Hepatocyte (in vitro differentiated cells): ENCODE results near the gene XPR1. TPM values are rescaled to one million over a fixed set of nuclear protein-coding genes. Genes with fewer than 3 reads are reported as not detected.
A peak's percentile ranks its signal among the peaks of the same experiment; 100 is the strongest.

Experiments
- DNase-seq: peaks from one replicate; pipeline ENCODE4 v3.0.0-alpha.2; 2016; ENCODE audit warnings: low spot score
- H2AFZ ChIP-seq: fragments of 200-600 bp; sonication (generic); 2 replicates; pipeline ENCODE4 v1.6.0; 2016; ENCODE audit warnings: antibody characterized with exemption, mild to moderate bottlenecking
- H3K27ac ChIP-seq: fragments of 200-600 bp; sonication (generic); 2 replicates; pipeline ENCODE4 v1.5.1; 2016; ENCODE audit warnings: mild to moderate bottlenecking
- H3K27me3 ChIP-seq: fragments of 200-600 bp; sonication (generic); 2 replicates; pipeline ENCODE4 v1.6.1; 2016
- H3K36me3 ChIP-seq: fragments of 200-600 bp; sonication (generic); replicated peaks from 2 replicates; pipeline ENCODE4 v1.5.1; 2016; ENCODE audit warnings: low read depth; ENCODE audit not compliant: insufficient read depth
- H3K4me1 ChIP-seq: fragments of 200-600 bp; sonication (generic); 2 replicates; pipeline ENCODE4 v1.5.1; 2016; ENCODE audit warnings: mild to moderate bottlenecking, moderate library complexity; ENCODE audit not compliant: insufficient read depth
- H3K4me2 ChIP-seq: fragments of 200-600 bp; sonication (generic); 2 replicates; pipeline ENCODE4 v1.6.0; 2016
- H3K4me3 ChIP-seq: fragments of 200-600 bp; sonication (generic); 2 replicates; pipeline ENCODE4 v1.5.1; 2016; ENCODE audit warnings: mild to moderate bottlenecking
- H3K79me2 ChIP-seq: fragments of 200-600 bp; sonication (generic); 2 replicates; pipeline ENCODE4 v1.6.0; 2017; ENCODE audit warnings: mild to moderate bottlenecking
- H3K9me2 ChIP-seq: fragments of 200-600 bp; sonication (generic); replicated peaks from 2 replicates; pipeline ENCODE4 v1.6.0; 2017; ENCODE audit warnings: mild to moderate bottlenecking; ENCODE audit not compliant: insufficient read depth
- H3K9me3 ChIP-seq: fragments of 200-600 bp; sonication (generic); 2 replicates; pipeline ENCODE4 v1.5.1; 2016; ENCODE audit warnings: low read depth, mild to moderate bottlenecking
- H4K20me1 ChIP-seq: fragments of 200-600 bp; sonication (generic); 2 replicates; pipeline ENCODE4 v1.6.0; 2016; ENCODE audit warnings: mild to moderate bottlenecking; ENCODE audit not compliant: insufficient read depth, poor library complexity, severe bottlenecking
- EZH2 ChIP-seq: fragments of 200-600 bp; sonication (generic); IDR thresholded peaks from 2 replicates; pipeline ENCODE4 v1.6.1; 2016; ENCODE audit warnings: antibody characterized with exemption, mild to moderate bottlenecking, borderline replicate concordance
- EZH2phosphoT487 ChIP-seq: fragments of 200-600 bp; sonication (generic); IDR thresholded peaks from one replicate; pipeline ENCODE4 v1.6.1; 2018; ENCODE audit warnings: antibody characterized with exemption, mild to moderate bottlenecking, low read depth, moderate library complexity; ENCODE audit not compliant: unreplicated experiment, severe bottlenecking
- WGBS: methylation state at CpG from one replicate; pipeline ENCODE4 v1.1.6; 2016; ENCODE audit warnings: low lambda C conversion rate; ENCODE audit errors: missing lambda C conversion rate; 5-methylcytosine and 5-hydroxymethylcytosine counted together
- polyA plus RNA-seq: library from polyadenylated mRNA; unstranded; fragments of >200 nt; fragmentation: Nextera tagmentation; extraction: Ambion mirVana; gene quantifications from 2 replicates; pipeline ENCODE4 v1.2.1, GENCODE V29; 2016
- total RNA-seq: library from RNA; depleted of rRNA; stranded (reverse); fragments of >200 nt; gene quantifications from 2 replicates; pipeline ENCODE4 v1.2.3, GENCODE V29; 2014
- TF ChIP-seq, protein P1 (sequence below): fragments of 200-600 bp; sonication (generic); IDR thresholded peaks from 2 replicates; pipeline ENCODE4 v1.5.1; 2016; ENCODE audit warnings: antibody characterized with exemption, mild to moderate bottlenecking; ENCODE audit not compliant: poor library complexity

XPR1 gene
- total and polyA plus RNA-seq, 2 experiments from 2014 or later = 18.2 to 41.5 TPM

DNA sequence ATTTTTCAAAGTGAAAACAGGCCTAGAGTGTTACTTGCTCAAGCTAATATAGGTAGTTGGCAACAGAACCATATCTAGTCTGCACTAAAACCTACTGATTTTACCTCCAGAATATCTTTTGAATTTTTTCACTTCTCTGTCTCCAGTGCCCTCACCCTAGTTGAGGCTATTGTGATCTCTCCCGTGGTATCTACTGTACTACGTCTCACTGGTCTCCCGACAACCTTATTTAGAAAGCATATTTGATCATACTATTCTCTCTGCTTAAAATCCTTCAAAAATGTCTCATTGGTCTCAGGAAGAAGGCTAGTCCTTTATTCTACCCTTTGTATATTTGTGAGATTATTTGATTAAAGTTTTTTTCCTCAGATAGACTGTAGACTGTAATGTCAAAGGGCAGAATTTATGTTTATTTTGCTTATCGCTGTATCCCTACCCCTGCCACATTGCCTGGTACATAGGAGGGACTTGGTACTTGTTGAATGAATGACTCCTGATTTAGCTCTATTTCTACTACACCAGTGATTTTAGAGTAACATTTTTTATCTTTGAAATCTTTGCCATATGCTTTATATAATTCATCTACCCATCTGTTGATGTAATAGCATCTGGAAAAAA, 145.4 kb downstream of the XPR1 start:
- Histone ChIP-seq H3K9me2 (no peaks in the 10 kb centered on the region), H3K4me3 (no peak overlapping the region), H3K79me2 (peaks cover 12% of the 10 kb centered on the region), H4K20me1 (no peaks in the 10 kb centered on the region), H3K9me3 (no peaks in the 10 kb centered on the region), H3K4me1 (no peaks in the 10 kb centered on the region), H3K36me3 (no peaks in the 10 kb centered on the region), H2AFZ (no peak overlapping the region), H3K4me2 (no peak overlapping the region), H3K27ac (no peak overlapping the region), H3K27me3 (no peaks in the 10 kb centered on the region)
- no peak for DNase-seq
- TF ChIP-seq EZH2phosphoT487 = no peak
- TF ChIP-seq, protein P1, sequence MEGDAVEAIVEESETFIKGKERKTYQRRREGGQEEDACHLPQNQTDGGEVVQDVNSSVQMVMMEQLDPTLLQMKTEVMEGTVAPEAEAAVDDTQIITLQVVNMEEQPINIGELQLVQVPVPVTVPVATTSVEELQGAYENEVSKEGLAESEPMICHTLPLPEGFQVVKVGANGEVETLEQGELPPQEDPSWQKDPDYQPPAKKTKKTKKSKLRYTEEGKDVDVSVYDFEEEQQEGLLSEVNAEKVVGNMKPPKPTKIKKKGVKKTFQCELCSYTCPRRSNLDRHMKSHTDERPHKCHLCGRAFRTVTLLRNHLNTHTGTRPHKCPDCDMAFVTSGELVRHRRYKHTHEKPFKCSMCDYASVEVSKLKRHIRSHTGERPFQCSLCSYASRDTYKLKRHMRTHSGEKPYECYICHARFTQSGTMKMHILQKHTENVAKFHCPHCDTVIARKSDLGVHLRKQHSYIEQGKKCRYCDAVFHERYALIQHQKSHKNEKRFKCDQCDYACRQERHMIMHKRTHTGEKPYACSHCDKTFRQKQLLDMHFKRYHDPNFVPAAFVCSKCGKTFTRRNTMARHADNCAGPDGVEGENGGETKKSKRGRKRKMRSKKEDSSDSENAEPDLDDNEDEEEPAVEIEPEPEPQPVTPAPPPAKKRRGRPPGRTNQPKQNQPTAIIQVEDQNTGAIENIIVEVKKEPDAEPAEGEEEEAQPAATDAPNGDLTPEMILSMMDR = no peak
- TF ChIP-seq EZH2 = no peak
- WGBS = 83% methylated on average over 4 of the region's 4 CpGs

DNA sequence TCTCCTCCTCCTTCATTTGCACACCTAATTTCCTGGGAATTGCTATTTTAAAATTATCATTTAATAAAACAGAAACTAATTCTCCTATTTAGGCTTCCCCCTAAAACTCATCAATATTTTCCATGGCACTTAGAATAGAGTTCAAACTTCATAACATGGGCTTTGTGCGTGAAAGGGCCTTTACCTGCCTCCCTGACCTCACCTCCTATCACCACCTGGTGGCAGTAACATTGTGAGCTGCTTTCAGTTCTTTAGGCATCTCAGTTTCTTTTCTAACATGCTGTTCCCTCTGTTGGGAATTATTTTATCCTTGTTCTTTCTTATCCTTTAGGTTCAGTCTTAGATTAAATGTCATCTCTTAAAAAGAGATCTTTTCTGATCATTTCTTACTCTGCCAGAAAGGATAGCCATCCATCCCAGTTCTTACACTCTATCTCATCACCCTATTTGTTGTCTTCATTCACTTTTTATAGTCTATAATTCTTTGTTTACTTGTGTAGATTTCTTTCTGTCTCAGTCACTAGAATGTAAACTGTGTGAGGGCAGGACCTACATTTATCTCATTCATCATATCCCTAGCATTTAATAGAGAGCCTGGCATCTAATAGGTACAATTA, 147.1 kb downstream of the XPR1 start:
- peak; percentile 27 for DNase-seq
- Histone ChIP-seq H3K4me2 (no peak overlapping the region), H3K79me2 (peaks cover 6% of the 10 kb centered on the region), H2AFZ (no peak overlapping the region), H3K4me1 (no peaks in the 10 kb centered on the region), H3K27me3 (no peaks in the 10 kb centered on the region), H3K4me3 (no peak overlapping the region), H3K9me3 (no peaks in the 10 kb centered on the region), H4K20me1 (no peaks in the 10 kb centered on the region), H3K9me2 (no peaks in the 10 kb centered on the region), H3K27ac (no peak overlapping the region), H3K36me3 (no peaks in the 10 kb centered on the region)
- TF ChIP-seq, protein P1 = peak; percentile 41
- TF ChIP-seq EZH2 = no peak
- TF ChIP-seq EZH2phosphoT487 = no peak
- 45% methylated on average over 1 of the region's 1 CpG for WGBS

DNA sequence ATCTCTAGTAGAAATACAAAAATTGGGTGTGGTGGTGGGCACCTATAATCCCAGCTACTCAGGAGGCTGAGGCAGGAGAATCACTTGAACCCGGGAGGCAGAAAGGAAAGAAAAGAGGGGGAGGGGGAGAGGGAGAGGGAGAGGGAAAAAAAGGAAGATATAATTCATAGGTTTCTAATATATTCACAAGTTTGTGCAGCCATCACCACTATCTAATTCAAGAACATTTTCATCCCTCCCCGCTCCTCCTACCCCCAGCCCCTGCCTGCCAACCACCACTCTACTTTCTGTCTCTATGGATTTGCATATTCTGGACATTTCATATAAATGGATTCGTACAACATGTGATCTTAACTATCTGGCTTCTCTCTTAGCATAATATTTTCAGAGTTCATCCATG, 147.8 kb downstream of the XPR1 start:
- Histone ChIP-seq H3K4me2 (no peak overlapping the region), H3K4me1 (no peaks in the 10 kb centered on the region), H3K4me3 (no peak overlapping the region), H3K27ac (no peak overlapping the region), H3K36me3 (no peaks in the 10 kb centered on the region), H3K9me2 (no peaks in the 10 kb centered on the region), H3K27me3 (no peaks in the 10 kb centered on the region), H4K20me1 (no peaks in the 10 kb centered on the region), H2AFZ (no peak overlapping the region), H3K79me2 (peaks cover 8% of the 10 kb centered on the region), H3K9me3 (no peaks in the 10 kb centered on the region)
- WGBS = 93% methylated on average over 3 of the region's 3 CpGs
- DNase-seq = no peak
- TF ChIP-seq EZH2 = no peak
- TF ChIP-seq EZH2phosphoT487 = no peak
- TF ChIP-seq, protein P1 = no peak
